ENCODE data around the gene DAPK2.

DAPK2 gene

GRCh38 chr15:63931556-63931955 lies 114.7 kb downstream of the DAPK2 start:
- in situ Hi-C loops (cut with HindIII; ENCODE audit: low pct_ligation_motif_present, low sequenced_read_pairs): no loop called here
- no peaks in the 10 kb centered on the region for H3K27me3 ChIP-seq (replicated peaks)
- no peak overlapping the region for H3K27ac ChIP-seq
- no peak overlapping the region for H3K4me3 ChIP-seq (ENCODE audit: low read depth, low read length)
- H3K36me3 ChIP-seq (replicated peaks): no peaks in the 10 kb centered on the region
- no peak for DNase-seq
- no peak for TF ChIP-seq CTCF (IDR thresholded peaks at IDR 0.05; ENCODE audit: low read depth, low read length, missing control alignments)

GRCh38 chr15:63930034-63930433 lies 116.3 kb downstream of the DAPK2 start:
- Histone ChIP-seq H3K27me3 (replicated peaks) (no peaks in the 10 kb centered on the region), H3K4me3 (ENCODE audit: low read depth, low read length) (no peak overlapping the region), H3K36me3 (replicated peaks) (no peaks in the 10 kb centered on the region), H3K27ac (no peak overlapping the region)
- DNase-seq: no peak
- no peak for TF ChIP-seq CTCF (IDR thresholded peaks at IDR 0.05; ENCODE audit: low read depth, low read length, missing control alignments)
- in situ Hi-C loops (cut with HindIII; ENCODE audit: low pct_ligation_motif_present, low sequenced_read_pairs): no loop called here

GRCh38 chr15:63928185-63928842 lies 118.0 kb downstream of the DAPK2 start:
- Histone ChIP-seq H3K4me3 (ENCODE audit: low read depth, low read length) (no peak overlapping the region), H3K27me3 (replicated peaks) (no peaks in the 10 kb centered on the region), H3K27ac (no peak overlapping the region), H3K36me3 (replicated peaks) (no peaks in the 10 kb centered on the region)
- in situ Hi-C loops (cut with HindIII; ENCODE audit: low pct_ligation_motif_present, low sequenced_read_pairs): no loop called here
- no peak for DNase-seq
- no peak for TF ChIP-seq CTCF (IDR thresholded peaks at IDR 0.05; ENCODE audit: low read depth, low read length, missing control alignments)

GRCh38 chr15:63923993-63924950 lies 122.0 kb downstream of the DAPK2 start:
- DNase-seq: peak; percentile 20
- Histone ChIP-seq H3K36me3 (replicated peaks) (no peaks in the 10 kb centered on the region), H3K4me3 (ENCODE audit: low read depth, low read length) (no peak overlapping the region), H3K27ac (no peak overlapping the region), H3K27me3 (replicated peaks) (no peaks in the 10 kb centered on the region)
- in situ Hi-C loops (cut with HindIII; ENCODE audit: low pct_ligation_motif_present, low sequenced_read_pairs): no loop called here
- TF ChIP-seq CTCF (IDR thresholded peaks at IDR 0.05; ENCODE audit: low read depth, low read length, missing control alignments): no peak

GRCh38 chr15:63922916-63923315 lies 123.4 kb downstream of the DAPK2 start:
- no peak for DNase-seq
- in situ Hi-C loops (cut with HindIII; ENCODE audit: low pct_ligation_motif_present, low sequenced_read_pairs): no loop called here
- no peak overlapping the region for H3K4me3 ChIP-seq (ENCODE audit: low read depth, low read length)
- H3K27ac ChIP-seq: no peak overlapping the region
- no peak for TF ChIP-seq CTCF (IDR thresholded peaks at IDR 0.05; ENCODE audit: low read depth, low read length, missing control alignments)
- no peaks in the 10 kb centered on the region for H3K36me3 ChIP-seq (replicated peaks)
- no peaks in the 10 kb centered on the region for H3K27me3 ChIP-seq (replicated peaks)

Measured in brain microvascular endothelial cell (primary cell).